ENCODE data around the gene SLC16A1. TPM values are rescaled to one million over a fixed set of nuclear protein-coding genes. Genes with fewer than 3 reads are reported as not detected.

SLC16A1 gene
- total and polyA plus RNA-seq, 10 of the 15 experiments (the other 5 are each of a cell fraction or from before 2014, with no cell fraction given), result 39.0 to 106 (median 65.8) TPM

- no peak for TF ChIP-seq NFYB (IDR thresholded peaks at IDR 0.05; ENCODE audit: insufficient read depth, low read depth, low read length)
- TF ChIP-seq E2F8 (IDR thresholded peaks at IDR 0.05; ENCODE audit: low read depth, partially characterized antibody), result no peak
- TF ChIP-seq ATF7 (IDR thresholded peaks at IDR 0.05; ENCODE audit: low read depth), result no peak
- TF ChIP-seq KAT2A (conservative IDR thresholded peaks at IDR 0.05; ENCODE audit: control insufficient read depth, low read depth, low read length), result no peak
- TF ChIP-seq, protein P1, sequence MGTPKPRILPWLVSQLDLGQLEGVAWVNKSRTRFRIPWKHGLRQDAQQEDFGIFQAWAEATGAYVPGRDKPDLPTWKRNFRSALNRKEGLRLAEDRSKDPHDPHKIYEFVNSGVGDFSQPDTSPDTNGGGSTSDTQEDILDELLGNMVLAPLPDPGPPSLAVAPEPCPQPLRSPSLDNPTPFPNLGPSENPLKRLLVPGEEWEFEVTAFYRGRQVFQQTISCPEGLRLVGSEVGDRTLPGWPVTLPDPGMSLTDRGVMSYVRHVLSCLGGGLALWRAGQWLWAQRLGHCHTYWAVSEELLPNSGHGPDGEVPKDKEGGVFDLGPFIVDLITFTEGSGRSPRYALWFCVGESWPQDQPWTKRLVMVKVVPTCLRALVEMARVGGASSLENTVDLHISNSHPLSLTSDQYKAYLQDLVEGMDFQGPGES (IDR thresholded peaks at IDR 0.05), result no peak
- peak; percentile 77 for TF ChIP-seq ATF3 (IDR thresholded peaks at IDR 0.05; ENCODE audit: borderline replicate concordance, extremely low read depth, low read depth, low read length)
- 0 out of 2 replicates have a peak, but pooled peaks have one; percentile 6 for TF ChIP-seq SMC3 (IDR thresholded peaks at IDR 0.05; ENCODE audit: borderline replicate concordance, low read length)
- TF ChIP-seq CBFB (IDR thresholded peaks at IDR 0.05; ENCODE audit: low read depth), result peak; percentile 63; the same call in 1 of the 2 replicates
- peak; percentile 74; the same call in 1 of the 2 replicates for TF ChIP-seq SIN3A (IDR thresholded peaks at IDR 0.05; ENCODE audit: low read depth, low read length)
- peak; percentile 49; the same call in 1 of the 2 replicates for TF ChIP-seq PAX5 (IDR thresholded peaks at IDR 0.05; ENCODE audit: borderline replicate concordance, low read depth, low read length)
- TF ChIP-seq WRNIP1 (IDR thresholded peaks at IDR 0.05; ENCODE audit: borderline replicate concordance, low read depth, low read length), result no peak
- TF ChIP-seq HDAC6 (IDR thresholded peaks at IDR 0.05; ENCODE audit: unreplicated experiment), result no peak
- peak; percentile 33 to 61; a peak in 2 of 3 replicates for TF ChIP-seq EGR1 (IDR thresholded peaks at IDR 0.05; ENCODE audit: borderline replicate concordance in 1 of 2, low read depth in 2 of 2, low read length in 2 of 2)
- no peak for TF ChIP-seq ZNF274 (IDR thresholded peaks at IDR 0.05; ENCODE audit: insufficient read depth, insufficient read length)
- TF ChIP-seq, protein P2, sequence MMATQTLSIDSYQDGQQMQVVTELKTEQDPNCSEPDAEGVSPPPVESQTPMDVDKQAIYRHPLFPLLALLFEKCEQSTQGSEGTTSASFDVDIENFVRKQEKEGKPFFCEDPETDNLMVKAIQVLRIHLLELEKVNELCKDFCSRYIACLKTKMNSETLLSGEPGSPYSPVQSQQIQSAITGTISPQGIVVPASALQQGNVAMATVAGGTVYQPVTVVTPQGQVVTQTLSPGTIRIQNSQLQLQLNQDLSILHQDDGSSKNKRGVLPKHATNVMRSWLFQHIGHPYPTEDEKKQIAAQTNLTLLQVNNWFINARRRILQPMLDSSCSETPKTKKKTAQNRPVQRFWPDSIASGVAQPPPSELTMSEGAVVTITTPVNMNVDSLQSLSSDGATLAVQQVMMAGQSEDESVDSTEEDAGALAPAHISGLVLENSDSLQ (IDR thresholded peaks at IDR 0.05), result no peak
- no peak for TF ChIP-seq CEBPZ (IDR thresholded peaks at IDR 0.05; ENCODE audit: low read depth, low read length)
- TF ChIP-seq ZSCAN29 (IDR thresholded peaks at IDR 0.05), result no peak
- no peak for TF ChIP-seq SMAD1 (IDR thresholded peaks at IDR 0.05; ENCODE audit: low read depth, partially characterized antibody)
- no peak for TF ChIP-seq CEBPB (IDR thresholded peaks at IDR 0.05; ENCODE audit: borderline replicate concordance in 1 of 2, low read depth in 2 of 2, low read length in 2 of 2)
- TF ChIP-seq SRF (IDR thresholded peaks at IDR 0.05; ENCODE audit: low read depth in 2 of 2, low read length in 2 of 2), result 0 out of 4 replicates have a peak, but pooled peaks of 1 of the 2 experiments have one; percentile 36
These were observed at the start of gene SLC16A1 (continued) for GRCh38 chr1:112955773-112956543.
